Measurements from ENCODE around the gene OPRM1.

OPRM1 gene

GRCh38 chr6:154196333-154196885 lies 157.4 kb downstream of the OPRM1 start:
- TF ChIP-seq TAF1 (IDR thresholded peaks at IDR 0.05; ENCODE audit: borderline replicate concordance, insufficient read depth, low read length) = no peak
- no peak for TF ChIP-seq POLR2AphosphoS5 (IDR thresholded peaks at IDR 0.05; ENCODE audit: low read depth, low read length)
- no peak for TF ChIP-seq REST (IDR thresholded peaks at IDR 0.05; ENCODE audit: insufficient read depth in 1 of 2, low read depth in 2 of 2, low read length in 2 of 2)
- no peak for TF ChIP-seq SIN3A (IDR thresholded peaks at IDR 0.05; ENCODE audit: borderline replicate concordance, insufficient read depth, low read length)
- TF ChIP-seq FOXP2 (optimal IDR thresholded peaks at IDR 0.05; ENCODE audit: borderline replicate concordance, extremely low read depth, extremely low read length, insufficient read depth) = no peak

GRCh38 chr6:154197196-154197860 lies 158.3 kb downstream of the OPRM1 start:
- TF ChIP-seq REST (IDR thresholded peaks at IDR 0.05; ENCODE audit: insufficient read depth in 1 of 2, low read depth in 2 of 2, low read length in 2 of 2) = no peak
- no peak for TF ChIP-seq TAF1 (IDR thresholded peaks at IDR 0.05; ENCODE audit: borderline replicate concordance, insufficient read depth, low read length)
- no peak for TF ChIP-seq FOXP2 (optimal IDR thresholded peaks at IDR 0.05; ENCODE audit: borderline replicate concordance, extremely low read depth, extremely low read length, insufficient read depth)
- no peak for TF ChIP-seq POLR2AphosphoS5 (IDR thresholded peaks at IDR 0.05; ENCODE audit: low read depth, low read length)
- TF ChIP-seq SIN3A (IDR thresholded peaks at IDR 0.05; ENCODE audit: borderline replicate concordance, insufficient read depth, low read length) = no peak

GRCh38 chr6:154202339-154202738 lies 163.3 kb downstream of the OPRM1 start:
- TF ChIP-seq POLR2AphosphoS5 (IDR thresholded peaks at IDR 0.05; ENCODE audit: low read depth, low read length) (no peak), TAF1 (IDR thresholded peaks at IDR 0.05; ENCODE audit: borderline replicate concordance, insufficient read depth, low read length) (no peak), SIN3A (IDR thresholded peaks at IDR 0.05; ENCODE audit: borderline replicate concordance, insufficient read depth, low read length) (no peak), FOXP2 (optimal IDR thresholded peaks at IDR 0.05; ENCODE audit: borderline replicate concordance, extremely low read depth, extremely low read length, insufficient read depth) (no peak), REST (IDR thresholded peaks at IDR 0.05; ENCODE audit: insufficient read depth in 1 of 2, low read depth in 2 of 2, low read length in 2 of 2) (no peak)

- TF ChIP-seq SIN3A (IDR thresholded peaks at IDR 0.05; ENCODE audit: borderline replicate concordance, insufficient read depth, low read length) (no peak), REST (IDR thresholded peaks at IDR 0.05; ENCODE audit: insufficient read depth in 1 of 2, low read depth in 2 of 2, low read length in 2 of 2) (no peak), TAF1 (IDR thresholded peaks at IDR 0.05; ENCODE audit: borderline replicate concordance, insufficient read depth, low read length) (no peak), FOXP2 (optimal IDR thresholded peaks at IDR 0.05; ENCODE audit: borderline replicate concordance, extremely low read depth, extremely low read length, insufficient read depth) (no peak), POLR2AphosphoS5 (IDR thresholded peaks at IDR 0.05; ENCODE audit: low read depth, low read length) (no peak)
Observed at GRCh38 chr6:154202958-154203357, 163.9 kb downstream of the OPRM1 start.
